Ascending aorta (tissue), 2 donors: ENCODE data around the gene PGLYRP4. TPM values are rescaled to one million over a fixed set of nuclear protein-coding genes. Genes with fewer than 3 reads are reported as not detected.

Experiments used
- DNase-seq, 2 donors: peaks; one replicate each; pipeline ENCODE4 v3.0.0-alpha.2; 2019; ENCODE audit warnings: low spot score in 2 of 2
- H3K27ac ChIP-seq, 2 donors: fragments of 200-600 bp; sonication (generic); one replicate each; pipeline ENCODE4 v1.5.1; 2016 to 2017; ENCODE audit warnings: mild to moderate bottlenecking in 1 of 2
- H3K27me3 ChIP-seq: fragments of 200-600 bp; sonication (generic); one replicate; pipeline ENCODE4 v1.5.1; 2017
- H3K36me3 ChIP-seq, 2 donors: fragments of 200-600 bp; sonication (generic); one replicate each; pipeline ENCODE4 v1.5.1; 2016
- H3K4me1 ChIP-seq, 2 donors: fragments of 200-600 bp; sonication (generic); one replicate each; pipeline ENCODE4 v1.5.1; 2016 to 2017; ENCODE audit warnings: mild to moderate bottlenecking in 1 of 2
- H3K4me3 ChIP-seq, 2 donors: fragments of 200-600 bp; sonication (generic); one replicate each; pipeline ENCODE4 v1.5.1; 2016 to 2017; ENCODE audit warnings: mild to moderate bottlenecking in 1 of 2
- H3K9me3 ChIP-seq, 2 donors: fragments of 200-600 bp; sonication (generic); one replicate each; pipeline ENCODE4 v1.5.1; 2016
- intact Hi-C: fragments of 100-400 bp; cut with DNase I; formaldehyde crosslinking; loops from one replicate; pipeline ENCODE4 v1.15.1; 2023
- total RNA-seq: library from RNA; depleted of rRNA; stranded (reverse); fragments of >200 nt; gene quantifications from one replicate; pipeline ENCODE4 v1.1.0, GENCODE V29; 2016
- TF ChIP-seq, protein P1 (sequence below), 3 experiments: fragments of 200-600 bp in 2 of 3; fragments of 450-650 bp in 1 of 3; sonication (generic) in 2 of 3; IDR thresholded peaks; one replicate each; pipeline ENCODE4 v1.5.1; 2016 to 2019; ENCODE audit warnings: antibody characterized with exemption in 3 of 3, mild to moderate bottlenecking in 1 of 3, moderate library complexity in 1 of 3

Gene PGLYRP4
- total RNA-seq, 1 donor from 2014 or later = not detected

- TF ChIP-seq, protein P1, sequence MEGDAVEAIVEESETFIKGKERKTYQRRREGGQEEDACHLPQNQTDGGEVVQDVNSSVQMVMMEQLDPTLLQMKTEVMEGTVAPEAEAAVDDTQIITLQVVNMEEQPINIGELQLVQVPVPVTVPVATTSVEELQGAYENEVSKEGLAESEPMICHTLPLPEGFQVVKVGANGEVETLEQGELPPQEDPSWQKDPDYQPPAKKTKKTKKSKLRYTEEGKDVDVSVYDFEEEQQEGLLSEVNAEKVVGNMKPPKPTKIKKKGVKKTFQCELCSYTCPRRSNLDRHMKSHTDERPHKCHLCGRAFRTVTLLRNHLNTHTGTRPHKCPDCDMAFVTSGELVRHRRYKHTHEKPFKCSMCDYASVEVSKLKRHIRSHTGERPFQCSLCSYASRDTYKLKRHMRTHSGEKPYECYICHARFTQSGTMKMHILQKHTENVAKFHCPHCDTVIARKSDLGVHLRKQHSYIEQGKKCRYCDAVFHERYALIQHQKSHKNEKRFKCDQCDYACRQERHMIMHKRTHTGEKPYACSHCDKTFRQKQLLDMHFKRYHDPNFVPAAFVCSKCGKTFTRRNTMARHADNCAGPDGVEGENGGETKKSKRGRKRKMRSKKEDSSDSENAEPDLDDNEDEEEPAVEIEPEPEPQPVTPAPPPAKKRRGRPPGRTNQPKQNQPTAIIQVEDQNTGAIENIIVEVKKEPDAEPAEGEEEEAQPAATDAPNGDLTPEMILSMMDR (IDR thresholded peaks at IDR 0.05) = no peak
- Histone ChIP-seq H3K27me3 (no peaks in the 10 kb centered on the region), H3K27ac (no peak overlapping the region), H3K4me1 (no peaks in the 10 kb centered on the region), H3K4me3 (no peak overlapping the region), H3K9me3 (peaks cover 0 to 4% of the 10 kb centered on the region in 2 donors), H3K36me3 (no peaks in the 10 kb centered on the region)
- peak; percentile 38 to 70 for DNase-seq
- intact Hi-C loops = no loop called here
These were observed 37.9 kb upstream of the PGLYRP4 start for GRCh38 chr1:153386500-153386901.

DNA sequence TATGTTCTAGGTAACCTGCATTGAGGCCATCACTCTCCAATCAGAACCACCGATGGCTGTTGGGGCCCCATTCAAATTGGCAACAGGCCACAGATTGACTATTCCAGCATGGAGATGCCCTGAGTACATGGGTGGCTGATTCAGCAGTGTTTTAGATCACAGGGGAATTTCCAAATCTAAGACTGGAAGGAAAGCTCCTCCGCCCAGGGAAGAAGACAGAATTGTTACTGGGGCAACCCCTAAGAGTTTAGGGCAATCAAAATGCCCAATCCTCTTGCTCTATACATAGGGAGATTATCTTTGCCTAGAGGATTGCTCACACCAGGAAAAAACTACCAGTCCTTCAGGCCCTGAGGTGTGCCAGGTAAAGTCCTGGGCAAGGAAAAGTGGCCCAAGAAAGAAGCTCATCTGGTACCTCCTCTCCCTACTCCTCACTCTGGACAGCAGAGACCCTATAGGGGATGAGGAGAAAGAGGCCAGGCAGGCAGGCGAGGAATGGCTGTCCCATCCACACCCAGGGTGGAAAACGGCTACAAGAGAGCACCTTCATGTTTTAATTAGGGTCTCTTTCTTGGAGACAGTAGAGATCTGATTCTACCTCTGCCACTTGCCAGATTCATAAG is 36.4 kb upstream of the PGLYRP4 start:
- Histone ChIP-seq H3K27me3 (no peaks in the 10 kb centered on the region), H3K9me3 (peaks cover 0 to 9% of the 10 kb centered on the region in 2 donors), H3K36me3 (no peaks in the 10 kb centered on the region), H3K27ac (no peak overlapping the region), H3K4me3 (no peak overlapping the region), H3K4me1 (no peaks in the 10 kb centered on the region)
- no peak for DNase-seq
- TF ChIP-seq, protein P1 (IDR thresholded peaks at IDR 0.05) = no peak
- intact Hi-C loops = no loop called here

- no peak for DNase-seq
- H3K4me1 ChIP-seq = no peaks in the 10 kb centered on the region
- TF ChIP-seq, protein P1 (IDR thresholded peaks at IDR 0.05) = no peak
- no peaks in the 10 kb centered on the region for H3K27me3 ChIP-seq
- H3K36me3 ChIP-seq = no peaks in the 10 kb centered on the region
- H3K27ac ChIP-seq = no peak overlapping the region
- H3K4me3 ChIP-seq = no peak overlapping the region
- peaks cover 0 to 9% of the 10 kb centered on the region in 2 donors for H3K9me3 ChIP-seq
- intact Hi-C loops = no loop called here
These were observed 32.1 kb upstream of the PGLYRP4 start for GRCh38 chr1:153380711-153381110.

DNA sequence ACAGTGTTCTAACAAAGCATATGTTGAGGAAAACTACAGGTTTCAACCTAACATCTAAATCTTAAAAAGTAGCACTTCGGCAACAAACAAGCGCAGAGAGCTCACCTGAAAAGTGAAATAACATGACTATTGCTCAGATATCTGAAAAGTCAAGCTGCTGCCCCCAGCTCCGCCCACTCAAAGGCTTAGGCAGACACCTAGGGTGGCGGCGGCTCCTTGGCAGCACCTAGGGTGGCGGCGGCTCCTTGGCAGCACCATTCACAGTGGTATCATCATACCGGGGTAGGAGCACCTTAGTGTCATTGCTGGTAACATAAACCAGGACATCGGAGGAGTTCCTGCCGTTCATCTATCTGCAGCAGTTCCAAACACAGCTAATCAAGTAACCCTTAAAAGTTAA is 30.9 kb upstream of the PGLYRP4 start:
- peaks cover 0 to 9% of the 10 kb centered on the region in 2 donors for H3K9me3 ChIP-seq
- intact Hi-C loops = no loop called here
- DNase-seq = no peak
- H3K27ac ChIP-seq = no peak overlapping the region
- H3K4me1 ChIP-seq = no peaks in the 10 kb centered on the region
- H3K36me3 ChIP-seq = no peaks in the 10 kb centered on the region
- TF ChIP-seq, protein P1 (IDR thresholded peaks at IDR 0.05) = no peak
- H3K27me3 ChIP-seq = no peaks in the 10 kb centered on the region
- H3K4me3 ChIP-seq = no peak overlapping the region

DNA sequence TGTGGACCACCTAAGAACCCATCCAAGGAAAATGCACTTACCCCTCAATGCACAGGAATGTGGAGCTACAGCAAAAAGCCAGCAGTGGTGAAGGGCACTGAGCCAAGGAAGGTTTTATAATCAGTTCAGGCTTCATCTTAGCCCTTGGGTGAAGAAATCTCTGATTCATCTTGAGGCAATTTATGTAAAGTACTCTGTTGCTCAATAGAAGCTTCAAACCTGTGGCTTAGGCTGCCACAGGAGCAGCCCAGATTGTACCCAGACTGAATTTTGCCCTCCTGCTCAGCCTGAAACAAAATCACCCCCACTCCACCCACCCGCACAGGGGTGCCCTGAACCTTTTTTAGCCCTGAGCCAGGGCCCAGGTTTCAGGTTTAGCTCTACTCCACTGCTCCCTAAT is 26.9 kb upstream of the PGLYRP4 start, which contains the start of gene S100A12:
TSS of gene S100A12 (minus strand) at position 111 of the 400 bp plus-strand sequence. CDS start 1,029 bp downstream, outside the sequence.
- H3K4me3 ChIP-seq = no peak within 1 kb of the TSS
- no peaks in the 10 kb centered on the region for H3K27me3 ChIP-seq
- H3K9me3 ChIP-seq = no peaks in the 10 kb centered on the region
- TF ChIP-seq, protein P1 (IDR thresholded peaks at IDR 0.05) = no peak
- no peaks in the 10 kb centered on the region for H3K4me1 ChIP-seq
- peak in 1 of 2 donors; percentile 58 for DNase-seq
- H3K27ac ChIP-seq = no peak within 1 kb of the TSS
- intact Hi-C loops = no loop called here
- H3K36me3 ChIP-seq = no peaks in the 10 kb centered on the region
